ENCODE results near the gene SNX30.

GRCh38 chr9:112894041-112894440 lies 143.5 kb downstream of the SNX30 start:
- no peak for TF ChIP-seq CTCF (IDR thresholded peaks at IDR 0.05)
- no peak for TF ChIP-seq POLR2A (IDR thresholded peaks at IDR 0.05)
